Astrocyte of the spinal cord (primary cell): ENCODE measurements around the gene PLD5.

Experiments used
- DNase-seq: peaks from one replicate; pipeline ENCODE4 v3.0.0; 2011; ENCODE audit warnings: low read depth, low spot score
- H3K4me3 ChIP-seq: 2 replicates; pipeline ENCODE4 v1.5.1; 2011; ENCODE audit warnings: low read depth, mild to moderate bottlenecking, low read length, moderate library complexity
- CTCF ChIP-seq: IDR thresholded peaks from 2 replicates; pipeline ENCODE4 v1.5.1; 2012; ENCODE audit warnings: low read depth, mild to moderate bottlenecking, low read length, inconsistent platforms
- in situ Hi-C: cut with HindIII; loops from 2 replicates; pipeline ENCODE4 v1.10.0; 2017; ENCODE audit warnings: low sequenced_read_pairs

PLD5 gene

GRCh38 chr1:242139986-242140385, 384.5 kb downstream of the PLD5 start:
- no peak for DNase-seq
- H3K4me3 ChIP-seq = no peak overlapping the region
- TF ChIP-seq CTCF = no peak
- in situ Hi-C loops = no loop called here

GRCh38 chr1:242139442-242139841, 385.1 kb downstream of the PLD5 start:
- in situ Hi-C loops = no loop called here
- no peak for DNase-seq
- no peak overlapping the region for H3K4me3 ChIP-seq
- TF ChIP-seq CTCF = no peak

- no peak for TF ChIP-seq CTCF
- DNase-seq = no peak
- H3K4me3 ChIP-seq = no peak overlapping the region
- in situ Hi-C loops = no loop called here
Measured at GRCh38 chr1:242133796-242134195, 390.7 kb downstream of the PLD5 start.

GRCh38 chr1:242133351-242133750, 391.1 kb downstream of the PLD5 start:
- H3K4me3 ChIP-seq = no peak overlapping the region
- in situ Hi-C loops = no loop called here
- no peak for TF ChIP-seq CTCF
- DNase-seq = no peak

GRCh38 chr1:242132121-242132817, 392.2 kb downstream of the PLD5 start:
- no peak for TF ChIP-seq CTCF
- in situ Hi-C loops = no loop called here
- DNase-seq = no peak
- H3K4me3 ChIP-seq = no peak overlapping the region

- in situ Hi-C loops = no loop called here
- TF ChIP-seq CTCF = no peak
- peak; percentile 4 for DNase-seq
- H3K4me3 ChIP-seq = no peak overlapping the region
Measured at GRCh38 chr1:242128951-242129502, 395.5 kb downstream of the PLD5 start.
